ENCODE data around the gene CTDP1.
"Not testable (repeated sequence)": the region's sequence is repeated elsewhere in the genome, so short reads cannot be mapped to it uniquely, and the experiment has no call there.

Gene CTDP1

DNA sequence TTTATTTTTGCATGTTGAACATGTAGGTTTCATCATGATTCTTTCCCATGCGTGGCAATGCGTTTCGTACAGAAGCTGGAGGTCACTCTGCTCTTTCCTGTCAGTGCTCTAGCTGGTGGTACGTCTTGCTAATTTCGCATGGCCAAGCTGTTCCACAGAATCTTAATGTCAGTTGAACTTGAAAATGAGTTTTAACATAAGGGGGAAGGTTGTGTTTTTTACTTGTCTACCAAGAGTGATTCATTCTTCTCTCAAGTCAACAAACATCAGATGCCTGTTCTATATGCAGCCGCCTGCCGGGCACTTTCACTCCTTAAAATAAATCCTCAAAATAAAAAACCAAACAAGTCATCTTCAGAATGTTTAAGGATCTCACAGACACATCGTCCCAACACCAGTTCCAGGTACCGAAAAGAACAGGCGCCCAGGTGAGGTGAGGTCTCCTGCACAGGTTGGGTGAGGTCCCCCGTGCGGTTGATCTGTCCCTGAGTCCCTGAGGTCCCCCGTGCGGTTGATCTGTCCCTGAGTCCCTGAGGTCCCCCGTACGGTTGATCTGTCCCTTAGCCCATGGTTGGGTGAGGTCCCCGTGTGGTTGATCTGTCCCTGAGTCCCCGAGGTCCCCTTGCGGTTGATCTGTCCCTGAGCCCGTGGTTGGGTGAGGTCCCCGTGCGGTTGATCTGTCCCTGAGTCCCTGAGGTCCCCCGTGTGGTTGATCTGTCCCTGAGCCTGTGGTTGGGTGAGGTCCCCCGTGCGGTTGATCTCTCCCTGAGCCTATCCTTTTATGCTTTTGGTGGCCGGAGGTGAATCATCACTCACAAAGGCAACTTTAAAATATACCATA, 61.1 kb downstream of the CTDP1 start:
- no peak for DNase-seq (ENCODE audit: low read depth in 1 of 2, low spot score in 1 of 2)

DNA sequence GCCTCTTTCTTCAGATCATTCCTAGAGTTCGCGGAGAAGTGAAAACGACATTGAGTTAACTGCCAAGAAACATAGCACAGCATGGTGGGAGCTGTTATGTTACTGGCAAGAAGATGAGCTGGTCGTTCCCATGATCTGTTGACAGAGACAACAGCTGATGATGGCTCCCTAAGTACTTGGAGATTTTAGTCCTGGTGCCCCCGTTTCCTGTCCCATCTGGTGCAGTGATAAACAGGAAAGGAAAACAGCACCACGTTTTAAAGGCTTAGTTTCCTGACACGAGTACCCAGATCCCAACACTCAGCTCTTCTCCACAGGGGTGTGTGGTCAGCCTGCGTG, 61.7 kb downstream of the CTDP1 start:
- DNase-seq (ENCODE audit: low read depth in 1 of 2, low spot score in 1 of 2), result no peak

DNA sequence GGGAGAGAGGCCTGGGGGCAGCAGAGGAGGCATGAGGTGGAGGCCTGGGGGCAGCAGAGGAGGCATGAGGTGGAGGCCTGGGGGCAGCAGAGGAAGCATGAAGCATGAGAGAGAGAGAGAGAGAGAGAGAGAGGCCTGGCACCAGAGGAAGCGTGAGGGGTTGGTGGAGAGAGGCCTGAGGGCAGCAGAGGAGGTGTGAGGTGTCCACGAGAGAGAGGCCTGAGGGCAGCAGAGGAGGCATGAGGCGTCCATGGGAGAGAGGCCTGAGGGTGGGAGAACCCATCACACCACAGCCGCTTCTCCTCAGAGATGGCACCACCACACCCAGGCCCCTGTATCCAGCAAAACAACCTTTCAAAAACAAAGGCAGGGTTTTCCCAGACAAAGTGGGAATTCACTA, 62.5 kb downstream of the CTDP1 start:
- no peak for DNase-seq (ENCODE audit: low read depth in 1 of 2, low spot score in 1 of 2)

DNA sequence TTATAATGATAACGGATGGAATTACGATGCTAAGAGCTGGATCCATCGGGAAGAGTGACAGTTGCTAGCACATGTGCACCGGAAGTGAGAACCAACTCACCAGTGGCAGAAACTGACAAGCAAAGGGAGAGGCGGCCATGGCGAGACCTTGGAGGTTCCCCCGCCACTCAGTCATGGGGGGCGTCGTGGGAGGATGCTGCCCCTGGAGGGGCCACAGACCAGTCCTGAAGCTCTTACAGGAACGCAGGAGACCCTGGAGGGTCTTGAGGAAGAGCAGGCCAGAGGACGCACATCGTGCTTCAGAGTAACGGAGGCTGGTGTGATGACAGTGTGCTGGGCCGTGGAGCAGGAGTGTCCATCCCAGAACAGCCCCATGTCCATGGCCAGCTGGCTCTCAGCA, 65.0 kb downstream of the CTDP1 start:
- DNase-seq (ENCODE audit: low read depth in 1 of 2, low spot score in 1 of 2), result no peak

DNA sequence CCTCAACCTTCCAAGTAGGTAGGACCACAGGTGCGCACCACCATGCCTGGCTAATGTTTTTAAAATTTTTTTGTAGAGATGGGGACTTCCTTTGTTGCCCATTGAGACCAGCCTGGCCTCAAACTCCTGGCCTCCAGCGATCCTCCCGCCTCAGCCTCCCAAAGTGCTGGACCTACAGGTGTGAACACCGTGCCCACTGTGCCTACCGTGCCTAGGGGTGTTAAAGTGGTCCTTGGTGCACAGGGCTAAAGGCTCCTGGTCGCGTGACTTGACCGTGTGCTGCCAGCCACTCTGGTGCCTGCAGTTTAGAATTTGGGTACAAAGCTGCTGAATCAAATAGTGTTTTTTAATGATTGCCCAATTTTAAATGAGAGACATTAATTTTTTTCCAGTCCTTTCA, 67.1 kb downstream of the CTDP1 start:
- DNase-seq (ENCODE audit: low read depth in 1 of 2, low spot score in 1 of 2), result no peak

DNA sequence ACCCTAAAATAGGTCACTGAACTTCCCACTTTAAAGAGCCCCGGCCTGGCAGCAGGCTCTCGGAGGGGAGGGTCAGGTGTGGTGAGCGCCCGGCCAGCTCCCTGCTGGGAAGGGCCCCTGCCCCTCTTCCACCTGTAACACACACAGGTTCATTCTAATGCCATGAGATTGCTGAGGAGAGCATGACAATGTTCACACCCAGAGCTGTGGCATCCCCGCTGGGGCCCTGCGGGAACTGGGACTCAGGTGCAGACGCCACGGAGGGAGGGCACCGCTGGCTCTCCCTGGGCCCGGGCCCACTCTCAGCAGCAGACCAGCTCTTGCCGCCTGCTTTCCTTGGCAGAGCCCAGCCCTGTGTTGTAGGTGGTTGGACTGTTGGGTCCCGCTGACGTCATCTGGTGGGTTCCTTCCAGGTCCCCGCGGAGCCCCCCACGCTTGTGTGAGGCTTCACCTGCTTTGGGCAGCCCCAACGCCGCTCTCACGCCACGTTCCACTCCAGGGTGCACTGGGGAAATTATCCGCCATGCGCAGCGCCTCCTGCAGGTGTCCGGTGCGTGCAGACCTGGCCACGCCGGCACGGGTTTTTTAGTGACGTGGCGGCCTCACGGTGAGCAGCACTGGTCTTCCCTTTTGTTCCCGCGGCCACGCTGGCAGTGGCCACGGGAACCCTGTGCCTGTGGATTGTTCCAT, 67.7 kb downstream of the CTDP1 start:
- DNase-seq (ENCODE audit: low read depth in 1 of 2, low spot score in 1 of 2), result no peak

DNA sequence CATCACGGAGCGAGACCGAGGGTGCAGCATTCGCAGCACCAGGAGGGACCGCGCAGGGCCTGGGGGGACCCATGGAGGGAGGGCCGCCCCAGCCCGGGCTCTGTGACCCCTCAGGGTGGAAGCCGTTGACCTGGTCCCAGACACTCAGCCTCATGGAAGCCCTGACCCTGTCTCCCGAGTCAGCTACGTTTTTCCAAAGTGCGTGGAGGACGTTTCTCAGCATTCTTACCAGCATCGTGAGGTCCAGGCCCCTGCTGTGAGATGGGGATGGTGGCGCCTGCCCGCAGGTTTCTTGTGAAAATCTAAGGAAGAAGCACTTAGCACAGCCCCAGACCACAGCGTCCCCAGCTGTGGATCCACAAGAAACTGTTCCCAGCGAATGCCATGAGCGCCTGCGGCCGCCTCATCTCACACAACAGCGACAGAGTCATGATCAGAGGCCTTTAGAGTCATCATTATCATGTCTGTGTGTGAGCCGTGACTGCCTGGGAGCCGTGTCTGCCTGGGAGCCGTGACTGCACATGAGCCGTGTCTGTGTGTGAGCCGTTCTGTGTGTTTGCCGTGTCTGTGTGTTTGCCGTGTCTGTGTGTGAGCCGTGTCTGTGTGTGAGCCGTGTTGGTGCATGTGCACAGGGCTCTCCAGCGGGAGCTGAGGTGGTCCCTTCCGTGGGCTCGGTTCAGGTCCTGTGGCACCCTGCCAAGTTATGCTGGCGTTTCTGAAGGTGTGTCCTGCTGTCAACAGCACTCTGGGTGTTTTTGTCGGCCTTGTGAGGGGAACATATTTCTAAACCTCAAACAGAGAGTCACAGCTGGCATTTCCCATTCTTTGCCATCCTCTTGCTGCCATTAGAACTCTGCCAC, 68.9 kb downstream of the CTDP1 start:
- DNase-seq (ENCODE audit: low read depth in 1 of 2, low spot score in 1 of 2), result no peak

DNA sequence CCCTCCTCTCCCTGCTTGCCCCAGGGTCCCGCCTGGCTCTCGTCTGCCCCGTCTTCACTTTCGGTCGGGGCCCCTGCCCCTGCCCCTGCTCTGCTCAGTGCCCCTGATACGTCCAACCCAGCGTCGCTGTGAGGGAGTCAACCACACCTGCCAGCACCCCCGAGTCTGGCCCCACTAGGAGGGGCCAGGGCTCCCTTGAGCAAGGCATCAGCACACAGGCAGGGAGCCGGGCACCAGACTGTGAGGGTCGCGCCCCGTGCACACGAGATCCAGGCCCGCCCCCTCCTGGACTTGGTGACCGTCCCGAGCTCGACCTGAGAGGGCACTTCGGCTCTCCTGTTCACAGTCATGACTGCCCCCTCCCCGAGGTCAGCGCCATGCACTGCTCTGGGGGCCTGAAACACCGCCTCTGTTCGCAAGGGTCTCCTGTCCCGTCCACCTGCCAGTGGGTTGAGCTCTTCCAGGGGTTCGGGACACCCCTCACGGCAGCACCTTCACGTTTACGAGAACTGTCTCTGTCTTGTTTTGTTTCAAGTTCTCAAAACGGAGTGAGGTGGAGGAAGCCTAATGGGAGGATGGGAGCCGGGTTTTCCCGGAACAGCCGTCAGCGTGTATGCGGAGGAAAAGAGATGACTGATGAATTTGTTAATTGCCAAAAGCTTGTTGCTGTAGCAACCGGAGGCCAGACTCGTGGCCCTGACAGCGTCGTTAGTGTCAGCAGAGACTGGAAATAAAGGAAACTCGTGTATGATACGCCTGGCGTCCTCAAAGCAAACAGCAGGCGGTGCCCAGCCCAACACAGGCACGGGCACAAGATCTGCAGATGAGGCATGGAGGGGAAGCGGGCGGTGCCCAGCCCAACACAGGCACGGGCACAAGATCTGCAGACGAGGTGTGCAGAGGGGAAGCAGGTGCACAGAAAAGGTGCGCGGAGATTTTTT, 69.9 kb downstream of the CTDP1 start:
- DNase-seq (ENCODE audit: low read depth in 1 of 2, low spot score in 1 of 2), result no peak

DNA sequence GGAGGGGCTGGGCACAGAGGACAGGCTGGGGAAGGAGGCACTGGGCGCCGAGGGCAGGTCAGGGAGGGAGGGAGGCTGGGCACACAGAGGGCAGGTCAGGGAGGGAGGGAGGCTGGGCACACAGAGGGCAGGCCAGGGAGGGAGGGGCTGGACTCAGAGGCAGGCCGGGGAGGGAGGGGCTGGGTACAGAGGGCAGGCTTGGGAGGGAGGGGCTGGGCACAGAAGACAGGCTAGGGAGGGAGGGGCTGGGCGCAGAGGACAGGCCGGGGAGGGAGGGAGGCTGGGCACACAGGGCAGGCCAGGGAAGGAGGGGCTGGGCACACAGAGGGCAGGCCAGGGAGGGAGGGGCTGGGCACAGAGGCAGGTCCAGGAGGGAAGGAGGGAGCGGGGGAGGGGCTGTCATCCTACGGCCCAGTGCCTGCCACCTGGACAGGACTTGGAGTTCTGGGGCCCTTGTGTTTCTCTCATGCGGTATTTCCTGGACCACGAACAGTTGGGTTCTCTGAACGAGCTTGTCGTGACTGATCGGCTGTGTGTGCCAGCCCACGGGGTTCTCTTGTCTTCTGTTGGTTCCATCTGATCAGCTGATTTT, 71.5 kb downstream of the CTDP1 start:
- no peak for DNase-seq (ENCODE audit: low read depth in 1 of 2, low spot score in 1 of 2)

DNA sequence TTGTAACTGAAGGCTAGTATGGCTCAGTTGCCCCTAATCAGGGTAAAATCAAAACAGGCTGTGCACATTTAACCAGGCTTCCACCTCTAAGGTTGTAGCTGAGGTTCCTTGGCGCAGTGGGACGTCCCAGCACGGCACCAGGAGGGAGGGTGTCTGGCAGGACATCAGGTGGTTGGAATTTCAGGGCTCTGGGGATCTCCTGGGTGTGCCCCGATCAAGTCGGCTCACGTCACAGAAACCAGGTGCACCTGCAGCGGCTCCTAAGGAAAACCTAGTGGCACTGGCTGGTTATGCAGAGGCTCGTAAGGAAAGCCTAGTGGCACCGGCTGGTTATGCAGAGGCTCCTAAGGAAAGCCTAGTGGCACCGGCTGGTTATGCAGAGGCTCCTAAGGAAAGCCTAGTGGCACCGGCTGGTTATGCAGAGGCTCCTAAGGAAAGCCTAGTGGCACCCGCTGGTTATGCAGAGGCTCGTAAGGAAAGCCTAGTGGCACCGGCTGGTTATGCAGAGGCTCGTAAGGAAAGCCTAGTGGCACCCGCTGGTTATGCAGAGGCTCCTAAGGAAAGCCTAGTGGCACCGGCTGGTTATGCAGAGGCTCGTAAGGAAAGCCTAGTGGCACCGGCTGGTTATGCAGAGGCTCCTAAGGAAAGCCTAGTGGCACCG, 72.4 kb downstream of the CTDP1 start:
- not testable (repeated sequence) for DNase-seq (ENCODE audit: low read depth in 1 of 2, low spot score in 1 of 2)

DNA sequence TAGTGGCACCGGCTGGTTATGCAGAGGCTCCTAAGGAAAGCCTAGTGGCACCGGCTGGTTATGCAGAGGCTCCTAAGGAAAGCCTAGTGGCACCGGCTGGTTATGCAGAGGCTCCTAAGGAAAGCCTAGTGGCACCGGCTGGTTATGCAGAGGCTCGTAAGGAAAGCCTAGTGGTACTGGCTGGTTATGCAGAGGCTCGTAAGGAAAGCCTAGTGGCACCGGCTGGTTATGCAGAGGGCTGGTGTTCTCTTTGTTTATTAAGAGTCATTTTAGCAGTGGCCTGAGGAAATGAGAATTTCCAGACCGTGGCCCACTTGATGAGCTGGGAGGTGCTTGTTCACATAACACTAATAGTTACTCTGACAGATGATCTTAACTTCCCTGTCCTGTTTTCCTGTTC, 73.3 kb downstream of the CTDP1 start:
- not testable (repeated sequence) for DNase-seq (ENCODE audit: low read depth in 1 of 2, low spot score in 1 of 2)

DNA sequence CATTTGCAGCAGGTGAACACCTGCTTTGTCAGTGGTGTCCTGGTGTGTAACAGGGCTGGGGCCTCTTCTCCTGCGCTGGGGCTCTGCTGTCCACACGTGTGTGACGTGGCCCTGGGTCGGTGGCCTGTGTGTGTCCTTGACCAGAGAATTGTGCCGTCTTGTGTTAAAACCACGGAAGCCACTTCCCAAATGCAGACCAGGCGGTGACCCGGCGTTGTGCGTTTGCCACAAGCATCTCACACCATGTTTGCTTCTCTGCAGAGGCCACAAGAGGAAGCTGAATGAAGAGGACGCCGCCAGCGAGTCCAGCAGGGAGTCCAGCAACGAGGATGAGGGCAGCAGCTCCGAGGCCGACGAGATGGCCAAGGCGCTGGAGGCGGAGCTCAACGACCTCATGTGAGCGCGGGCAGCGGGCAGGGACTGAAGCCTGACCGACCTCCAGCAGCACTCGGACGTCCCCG, 73.8 kb downstream of the CTDP1 start:
- DNase-seq (ENCODE audit: low read depth in 1 of 2, low spot score in 1 of 2), result no peak

DNA sequence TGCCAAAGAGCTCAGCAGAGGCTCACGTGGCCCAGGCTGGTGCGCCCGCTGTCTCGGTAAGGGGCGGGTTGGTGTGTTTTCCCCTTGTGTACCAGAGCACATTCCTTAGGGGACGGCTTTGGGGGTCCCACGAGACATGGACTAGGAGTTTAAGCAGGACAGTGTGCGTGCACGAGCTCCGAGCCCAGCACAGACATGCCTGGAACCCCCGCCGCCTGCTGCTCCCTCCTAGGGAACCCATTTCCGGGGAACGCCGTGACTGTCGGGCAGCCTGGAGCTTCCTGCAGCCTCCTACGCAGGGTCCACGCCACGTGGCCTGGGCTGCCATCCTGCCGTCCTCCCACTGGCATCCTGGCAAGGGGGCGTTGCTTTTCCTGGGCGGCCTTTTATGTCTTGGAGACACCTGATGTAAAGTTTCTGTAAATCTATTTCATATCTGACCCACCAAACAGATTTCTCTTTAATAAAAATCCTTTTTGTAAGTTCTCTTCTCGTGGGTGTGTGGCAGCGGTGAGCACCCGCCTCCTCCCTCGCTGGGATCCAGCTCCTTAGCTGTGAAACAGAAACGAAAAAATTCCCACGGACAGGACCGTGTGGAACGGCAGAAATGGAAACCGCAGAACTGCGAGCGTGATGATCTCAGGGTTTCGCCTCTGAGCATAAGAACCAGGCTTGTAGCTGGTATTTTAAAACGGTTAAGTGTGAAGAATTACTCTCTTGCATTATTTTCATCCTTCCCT, 74.6 kb downstream of the CTDP1 start:
- no peak for DNase-seq (ENCODE audit: low read depth in 1 of 2, low spot score in 1 of 2)

DNA sequence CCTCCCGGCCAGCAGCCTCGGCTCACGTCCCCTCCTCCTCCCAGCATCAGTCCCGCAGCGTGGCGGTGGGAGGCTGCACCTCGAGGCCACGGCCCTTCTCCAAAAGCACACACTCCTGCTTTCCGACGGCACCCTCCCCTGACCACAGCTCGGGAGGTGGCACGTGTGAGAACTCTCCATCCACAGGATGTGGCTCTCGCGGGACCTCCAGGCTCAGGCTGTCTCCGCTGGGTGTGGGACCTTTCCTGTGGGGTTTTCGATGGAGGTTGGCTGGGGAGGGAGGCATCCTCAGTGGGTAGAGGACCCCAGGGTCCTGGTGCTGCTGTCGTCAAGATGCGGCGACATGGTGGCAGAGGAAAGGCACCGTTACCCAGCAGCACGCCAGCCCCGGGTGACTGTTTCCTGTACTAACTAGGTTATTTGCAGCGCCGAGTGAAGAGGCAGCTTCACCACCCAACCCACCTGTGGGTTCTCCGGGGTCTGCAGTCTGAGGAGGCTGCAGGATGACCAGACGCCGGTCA, 75.3 kb downstream of the CTDP1 start:
- DNase-seq (ENCODE audit: low read depth in 1 of 2, low spot score in 1 of 2), result no peak

DNA sequence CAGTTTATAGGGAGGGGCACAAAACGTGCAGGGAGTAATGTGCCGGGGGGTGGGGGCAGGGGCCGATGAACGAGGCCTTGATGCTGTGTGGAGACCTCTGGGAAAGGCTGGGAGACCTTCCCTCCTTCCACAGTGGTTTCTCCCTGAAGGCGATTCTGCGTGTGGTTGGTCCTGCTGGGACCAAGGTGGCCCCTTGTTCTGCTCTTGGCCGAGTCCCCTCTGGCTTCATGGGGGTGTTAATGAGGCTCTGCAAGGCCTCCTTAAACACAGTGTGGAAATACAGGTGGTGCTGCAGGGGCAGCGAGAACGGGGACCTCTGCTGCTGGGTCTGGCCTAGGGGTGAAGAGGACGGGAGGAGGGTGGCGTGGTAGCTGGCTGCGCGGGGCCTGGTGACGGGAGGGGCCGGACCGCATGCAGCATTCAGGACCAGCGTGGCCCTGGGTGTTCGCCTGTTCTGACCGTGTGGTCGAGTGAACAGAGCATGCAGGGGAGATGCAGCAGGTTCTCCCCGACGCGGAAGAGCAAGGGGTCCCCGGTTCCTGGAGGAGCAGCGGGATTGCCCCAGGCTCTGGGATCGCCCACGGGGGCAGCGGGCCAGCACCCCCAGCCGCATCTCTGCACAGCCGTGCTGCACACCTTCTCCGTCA, 76.0 kb downstream of the CTDP1 start:
- no peak for DNase-seq (ENCODE audit: low read depth in 1 of 2, low spot score in 1 of 2)

DNA sequence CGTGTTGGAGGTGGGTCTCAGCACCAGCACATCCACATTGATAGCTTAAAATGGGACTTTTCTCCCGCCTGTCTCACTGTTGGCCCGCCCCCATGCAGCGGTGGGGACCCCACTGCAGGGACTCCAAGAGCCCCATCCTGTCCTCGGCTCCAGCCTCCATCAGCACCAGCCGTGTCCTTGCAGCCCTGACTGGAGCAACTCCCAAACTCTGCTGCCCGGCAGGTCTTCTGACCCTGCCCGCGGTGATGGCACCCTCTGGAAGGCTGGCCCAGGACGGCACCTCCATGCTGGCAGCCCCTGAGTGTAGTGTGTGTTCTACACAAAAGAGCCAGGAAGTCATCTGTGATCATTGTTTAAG, 76.5 kb downstream of the CTDP1 start:
- DNase-seq (ENCODE audit: low read depth in 1 of 2, low spot score in 1 of 2), result no peak

DNA sequence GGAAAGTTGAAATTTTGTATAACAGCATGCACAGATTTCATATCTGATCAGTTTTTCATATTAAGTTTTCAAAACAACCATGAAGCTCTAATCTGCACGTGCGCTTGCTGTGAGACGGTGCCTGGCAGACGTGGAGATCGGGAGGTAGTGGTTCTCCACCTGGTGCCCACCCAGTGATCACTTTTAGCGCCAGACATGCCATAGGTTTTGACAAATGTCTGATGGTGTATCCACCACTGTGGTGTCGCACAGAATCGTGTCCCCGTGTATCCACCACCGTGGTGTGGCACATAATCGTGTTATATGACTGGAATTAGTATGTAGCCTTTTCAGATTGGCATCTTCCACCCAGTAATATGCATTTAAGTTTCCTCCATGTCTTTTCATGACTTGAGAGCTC, 77.2 kb downstream of the CTDP1 start:
- DNase-seq (ENCODE audit: low read depth in 1 of 2, low spot score in 1 of 2), result no peak

DNA sequence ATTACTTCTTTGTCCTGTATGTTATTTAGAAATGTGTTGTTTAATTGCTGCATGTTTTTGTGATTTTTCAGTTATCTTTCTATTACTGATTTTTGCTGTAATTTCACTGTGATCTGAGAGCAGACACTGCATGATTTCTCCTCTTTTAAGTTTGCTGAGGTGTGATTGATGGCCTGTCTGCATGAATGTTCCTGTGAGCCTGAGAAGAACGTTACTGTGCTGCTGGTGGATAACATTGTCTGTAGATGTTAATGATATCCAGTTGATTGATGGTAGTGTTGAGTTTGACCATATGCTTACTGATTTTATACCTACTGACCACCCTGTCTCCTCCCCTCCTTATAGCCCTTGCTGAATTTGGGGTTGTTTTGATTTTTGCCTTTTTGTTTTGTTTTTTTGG, 80.7 kb downstream of the CTDP1 start:
- no peak for DNase-seq (ENCODE audit: low read depth in 1 of 2, low spot score in 1 of 2)

Data from stimulated activated CD4-positive, alpha-beta T cell treated with anti-CD3 and anti-CD28 coated beads, Interleukin-15, amount 100 ng/mL, for 1 hour (primary cell).